Activated T-helper 9 cell treated with anti-CD3 and anti-CD28 coated beads, Interleukin-2, amount 50 U/mL, for 16 hours (primary cell): ENCODE data around the gene FUT8.
"Not testable (repeated sequence)": the region's sequence is repeated elsewhere in the genome, so short reads cannot be mapped to it uniquely, and the experiment has no call there.

Source experiments
- DNase-seq: peaks from one replicate; pipeline ENCODE4 v3.0.0-alpha.2; 2020; ENCODE audit warnings: low read depth

The FUT8 gene

DNA sequence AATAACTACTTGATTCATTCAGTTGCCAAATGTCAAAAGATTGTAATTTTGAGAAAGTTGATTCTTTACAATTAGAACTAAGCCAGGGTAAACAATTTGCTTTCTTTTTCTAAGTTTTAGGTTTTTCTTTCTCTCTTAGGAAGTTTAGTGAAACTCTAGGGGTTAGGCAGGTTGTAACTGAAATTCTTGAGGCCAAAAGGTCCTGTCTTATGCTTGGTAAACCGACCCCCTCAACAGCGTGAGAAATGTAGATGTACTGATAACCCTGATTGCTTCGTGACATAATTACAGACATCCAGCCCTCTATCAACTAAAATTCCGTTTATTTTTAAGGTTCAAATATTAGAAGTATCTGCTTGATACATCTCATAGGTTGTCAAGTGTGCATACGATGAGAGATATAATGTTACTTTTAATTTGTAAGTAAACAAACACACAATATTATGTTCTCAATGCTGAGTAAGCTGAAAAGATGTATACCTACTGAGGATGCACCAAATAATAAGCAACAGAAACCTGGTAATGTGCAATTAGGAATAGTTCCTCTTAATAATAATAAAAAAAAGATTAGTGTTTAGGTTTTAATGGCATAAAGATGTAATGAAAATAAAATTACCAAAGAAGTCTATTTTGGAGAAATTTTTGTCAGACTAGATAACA, 7.2 kb downstream of the FUT8 start:
- no peak for DNase-seq

DNA sequence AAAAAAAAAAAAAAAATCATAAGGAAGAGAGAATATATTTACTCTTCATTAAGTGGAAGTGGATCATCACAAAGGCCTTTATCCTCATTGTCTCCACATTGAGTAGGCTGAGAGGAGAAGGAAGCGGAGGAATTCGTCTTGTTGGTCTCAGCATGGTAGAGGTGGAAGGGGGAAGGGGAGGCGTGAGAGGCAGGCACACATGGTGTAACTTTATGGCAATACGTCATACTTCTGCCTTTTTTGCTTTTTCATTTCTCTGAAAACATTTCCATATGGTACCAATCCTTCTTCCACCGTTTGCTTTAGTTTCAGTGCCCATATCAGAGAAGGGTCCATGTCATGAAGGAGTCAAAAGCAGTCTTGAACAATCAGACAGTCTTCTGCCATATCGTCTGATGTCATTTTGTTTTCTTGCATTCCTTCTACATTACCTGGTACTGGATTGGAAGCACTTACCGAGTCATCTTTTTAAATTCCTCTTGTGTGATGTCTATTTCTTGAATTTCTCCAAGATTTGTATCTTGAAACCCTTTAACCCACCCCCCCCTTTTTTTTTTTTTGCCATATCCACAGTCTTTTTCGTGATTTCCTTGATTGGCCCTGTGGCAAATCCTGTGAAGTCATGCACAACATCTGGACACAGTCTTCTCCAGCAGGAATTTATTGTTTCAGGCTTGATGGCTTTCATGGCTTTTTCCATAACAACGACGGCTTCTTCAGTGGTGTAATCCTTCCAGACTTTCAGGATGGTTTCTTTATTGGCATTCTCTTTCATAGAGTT, 8.9 kb downstream of the FUT8 start:
- DNase-seq: no peak

DNA sequence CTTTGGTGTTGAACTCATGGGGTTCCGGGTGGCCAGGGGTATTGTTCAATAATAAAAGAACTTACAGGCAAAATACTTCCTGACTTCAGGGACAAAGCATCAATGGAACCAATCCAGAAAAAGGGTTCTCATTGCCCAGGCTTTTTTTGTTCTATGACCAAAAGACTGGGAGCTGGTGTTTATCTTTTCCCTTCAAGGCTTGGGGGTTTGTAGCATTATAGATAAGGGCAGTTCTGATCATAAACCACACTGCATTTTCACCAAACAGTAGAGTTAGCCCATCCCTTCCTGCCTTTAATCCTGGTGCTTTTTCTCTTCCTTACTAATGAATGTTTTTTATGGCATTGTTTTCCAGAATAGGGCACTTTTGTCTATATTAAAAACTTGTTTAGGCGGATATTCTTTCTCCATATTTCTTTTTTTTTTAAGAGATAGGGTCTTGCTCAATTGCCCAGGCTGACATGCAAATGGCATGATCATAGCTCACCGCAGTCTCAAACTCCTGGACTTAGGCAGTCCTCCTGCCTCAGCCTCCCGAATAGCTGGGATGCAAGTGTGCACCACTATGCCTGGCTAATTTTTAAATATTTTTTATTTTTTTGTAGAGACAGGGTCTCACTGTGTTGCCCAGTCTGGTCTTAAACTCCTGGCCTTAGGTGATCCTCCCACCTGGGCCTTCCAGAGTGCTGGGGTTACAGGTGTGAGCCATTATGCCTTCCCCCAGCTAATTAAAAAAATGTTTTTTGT, 9.7 kb downstream of the FUT8 start:
- DNase-seq: no peak

DNA sequence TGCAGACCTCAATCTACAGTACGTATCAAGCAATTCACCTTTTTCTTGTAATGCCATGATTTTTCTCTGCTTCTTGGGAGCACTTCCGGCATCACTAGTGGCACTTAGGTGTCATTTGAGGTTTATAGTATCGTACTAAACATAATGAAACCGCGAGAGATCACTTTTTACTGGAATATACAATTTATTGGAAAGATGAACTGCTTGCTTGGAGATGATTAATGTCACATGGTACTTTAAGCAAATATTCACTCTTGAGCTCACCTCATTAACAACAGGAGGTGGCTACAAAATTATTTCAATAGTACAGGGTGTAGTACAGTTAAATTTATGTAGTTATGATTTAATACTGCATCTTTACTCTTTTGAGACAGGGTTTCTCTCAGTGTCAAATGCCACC, 11.5 kb downstream of the FUT8 start:
- no peak for DNase-seq

DNA sequence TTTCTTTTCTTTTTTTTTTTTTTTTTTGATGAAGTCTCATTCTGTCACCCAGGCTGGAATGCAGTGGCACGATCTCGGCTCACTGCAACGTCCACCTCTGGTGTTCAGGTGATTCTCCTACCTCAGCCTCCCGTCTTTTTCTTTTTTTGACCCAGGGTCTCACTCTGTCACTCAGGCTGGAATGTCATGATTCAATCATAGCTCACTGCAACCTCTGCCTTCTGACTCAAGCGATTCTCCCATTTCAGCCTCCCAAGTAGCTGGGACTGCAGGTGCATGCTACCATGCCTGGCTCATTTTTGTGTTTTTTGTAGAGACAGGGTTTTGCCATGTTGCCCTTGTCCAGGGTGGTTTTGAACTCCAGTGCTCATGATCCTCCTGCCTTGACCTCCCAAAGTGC, 12.0 kb downstream of the FUT8 start:
- DNase-seq: no peak

DNA sequence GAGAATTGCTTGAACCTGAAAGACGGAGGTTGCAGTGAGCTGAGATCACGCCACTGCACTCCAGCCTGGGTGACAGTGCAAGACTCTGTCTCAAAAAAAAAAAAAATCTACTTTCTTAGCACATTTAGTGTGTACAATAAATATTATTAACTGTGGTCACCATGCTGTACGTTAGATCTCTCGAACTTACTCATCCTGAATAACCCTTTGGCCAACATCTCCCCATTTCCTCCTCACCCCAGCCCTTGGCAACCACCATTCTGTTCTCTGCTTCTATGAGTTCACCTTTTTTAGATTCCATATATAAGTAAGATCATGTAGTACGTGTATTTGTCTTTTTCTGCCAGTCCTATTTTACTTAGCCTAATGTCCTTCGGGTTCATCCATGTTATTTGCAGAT, 13.4 kb downstream of the FUT8 start:
- DNase-seq: no peak

DNA sequence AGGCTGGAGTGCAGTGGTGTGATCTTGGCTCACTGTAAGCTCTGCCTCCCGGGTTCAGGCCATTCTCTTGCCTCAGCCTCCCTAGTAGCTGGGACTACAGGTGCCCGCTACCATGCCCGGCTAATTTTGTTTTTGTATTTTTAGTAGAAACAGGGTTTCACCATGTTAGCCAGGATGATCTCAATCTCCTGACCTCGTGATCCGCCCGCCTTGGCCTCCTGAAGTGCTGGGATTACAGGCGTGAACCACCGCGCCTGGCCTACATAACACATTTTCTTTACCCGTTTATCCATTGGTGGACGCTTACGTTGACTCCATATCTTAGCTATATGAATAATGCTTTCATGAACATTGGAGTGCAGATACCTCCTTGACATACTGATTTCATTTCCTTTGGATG, 14.4 kb downstream of the FUT8 start:
- DNase-seq: not testable (repeated sequence)

DNA sequence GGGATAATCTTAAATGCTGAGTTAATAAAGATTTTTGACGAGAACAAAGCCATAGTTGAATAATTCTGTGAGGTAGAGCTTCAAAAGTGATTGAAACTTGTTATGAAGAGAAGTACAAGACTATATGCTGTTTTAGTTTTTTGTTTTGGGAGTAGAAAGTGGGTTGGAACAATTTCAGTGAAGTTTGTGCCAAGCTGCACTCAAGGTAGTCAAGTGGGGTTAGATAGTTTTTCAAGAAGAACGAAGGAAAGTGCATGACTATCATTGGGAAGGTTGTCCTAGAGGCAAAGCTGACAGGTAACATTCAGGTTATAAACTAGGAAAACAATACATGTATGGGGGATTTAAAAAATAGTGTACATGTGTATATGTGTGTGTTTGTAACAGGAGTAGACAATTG, 16.2 kb downstream of the FUT8 start:
- DNase-seq: no peak

DNA sequence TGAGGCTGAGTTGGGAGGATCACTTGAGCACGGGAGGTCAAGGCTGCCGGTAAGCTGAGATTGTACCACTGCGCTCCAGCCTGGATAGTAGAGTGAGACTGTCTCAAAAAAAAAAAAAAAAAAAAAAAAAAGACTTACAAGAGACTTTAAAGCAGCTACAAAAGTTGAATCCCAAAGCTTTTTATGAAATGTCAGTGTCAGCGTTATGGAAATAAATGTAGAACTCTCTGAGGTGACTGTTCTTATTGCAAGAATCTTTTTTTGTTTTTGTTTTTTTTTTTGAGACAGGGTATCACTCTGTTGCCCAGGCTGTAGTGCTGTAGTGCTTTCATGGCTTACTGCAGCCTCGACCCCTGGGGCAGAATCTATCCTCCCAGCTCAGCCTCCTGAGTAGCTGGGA, 17.2 kb downstream of the FUT8 start:
- no peak for DNase-seq

DNA sequence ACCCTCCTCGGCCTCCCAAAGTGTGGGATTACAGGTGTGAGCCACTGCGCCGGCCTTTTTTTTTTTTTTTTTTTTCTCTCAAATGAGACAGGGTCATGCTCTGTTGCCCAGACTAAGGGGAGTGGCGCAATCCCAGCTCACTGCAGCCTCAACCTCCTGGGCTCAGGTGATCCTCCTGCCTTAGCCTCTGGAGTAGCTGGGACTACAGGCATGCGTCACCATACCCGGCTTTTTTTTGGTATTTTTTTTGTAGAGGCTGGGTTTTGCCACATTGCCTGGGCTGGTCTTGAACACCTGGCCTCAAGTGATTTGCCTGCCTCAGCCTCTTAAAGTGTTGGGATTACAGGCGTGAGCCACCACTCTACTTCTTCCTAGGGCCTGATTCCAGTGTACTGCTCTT, 18.7 kb downstream of the FUT8 start:
- no peak for DNase-seq

DNA sequence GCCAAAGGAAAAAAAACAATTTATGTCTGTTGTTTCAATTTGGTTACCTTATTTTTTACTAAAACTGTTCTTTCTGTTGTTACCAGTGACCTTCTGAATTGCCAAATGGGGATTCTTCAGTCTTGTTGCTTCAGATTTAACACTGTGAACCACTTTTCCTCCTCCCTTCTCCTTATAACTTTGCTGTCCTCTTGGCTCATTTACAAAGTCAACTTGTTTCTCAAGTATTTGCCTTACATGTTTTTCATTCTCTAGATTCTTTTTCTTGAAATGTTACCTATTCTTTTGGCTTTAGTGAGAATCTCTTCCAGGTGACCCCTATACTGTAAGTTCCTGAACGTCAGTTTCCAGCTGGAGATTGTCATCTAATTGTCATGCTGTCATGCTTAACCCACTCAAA, 19.4 kb downstream of the FUT8 start:
- no peak for DNase-seq

DNA sequence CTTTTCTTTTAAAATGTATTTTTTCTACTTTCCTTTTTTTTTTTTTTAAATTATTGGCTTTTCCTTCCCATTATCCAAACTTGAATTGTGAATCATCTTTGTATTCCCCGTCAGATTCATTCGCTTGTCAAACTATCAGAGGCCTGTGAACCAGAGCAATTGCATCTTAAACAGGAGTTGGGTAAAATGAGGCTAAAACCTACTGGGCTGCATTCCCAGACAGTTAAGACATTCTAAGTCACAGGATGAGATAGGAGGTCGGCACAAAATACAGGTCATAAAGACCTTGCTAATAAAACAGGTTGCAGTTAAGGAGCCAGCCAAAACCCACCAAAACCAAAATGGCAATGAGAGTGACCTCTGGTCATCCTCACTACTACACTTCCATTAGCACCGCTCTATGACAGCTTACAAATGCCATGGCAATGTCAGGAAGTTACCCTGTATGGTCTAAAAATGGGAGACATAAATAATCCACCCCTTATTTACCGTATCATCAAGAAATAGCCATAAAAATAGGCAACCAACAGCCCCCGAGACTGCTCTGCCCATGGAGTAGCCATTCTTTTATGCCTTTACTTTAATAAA, 19.9 kb downstream of the FUT8 start:
- DNase-seq: no peak

DNA sequence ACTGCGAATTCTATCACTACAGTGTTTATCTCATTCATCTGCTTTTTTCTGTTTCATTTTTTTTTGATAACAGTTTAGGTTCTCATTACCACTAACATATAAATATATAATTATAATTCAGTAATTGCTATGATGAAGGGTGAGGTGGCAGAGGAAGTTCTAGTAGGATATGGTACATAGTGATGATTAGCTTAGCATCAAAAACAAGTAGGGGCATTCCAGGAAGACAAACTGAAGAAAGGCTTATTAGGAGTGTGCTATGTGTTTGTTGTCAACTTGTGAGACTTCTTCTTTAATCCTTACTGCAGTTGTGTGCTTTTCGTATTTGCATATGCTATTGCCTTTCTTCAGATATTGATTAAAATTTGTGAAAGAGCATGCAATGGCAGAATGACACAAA, 20.6 kb downstream of the FUT8 start:
- DNase-seq: no peak

DNA sequence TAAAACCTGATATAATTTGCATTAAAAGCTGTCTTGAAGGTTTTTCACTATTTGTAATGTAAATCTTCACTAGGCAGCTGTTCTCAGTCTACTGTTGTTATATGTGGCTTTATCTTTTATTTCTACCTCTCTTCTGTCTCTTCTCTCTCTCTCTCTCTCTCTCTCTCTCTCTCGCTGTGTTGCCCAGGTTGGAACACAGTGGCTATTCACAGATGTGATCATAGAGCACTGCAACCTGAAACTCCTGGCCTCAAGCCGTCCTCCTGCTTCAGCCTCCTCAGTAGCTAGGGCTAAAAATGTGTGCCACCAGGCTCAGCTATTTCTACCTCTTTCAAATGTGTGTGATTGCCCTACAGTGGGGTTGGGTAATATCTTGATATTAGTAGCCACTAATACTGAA, 21.1 kb downstream of the FUT8 start:
- no peak for DNase-seq

DNA sequence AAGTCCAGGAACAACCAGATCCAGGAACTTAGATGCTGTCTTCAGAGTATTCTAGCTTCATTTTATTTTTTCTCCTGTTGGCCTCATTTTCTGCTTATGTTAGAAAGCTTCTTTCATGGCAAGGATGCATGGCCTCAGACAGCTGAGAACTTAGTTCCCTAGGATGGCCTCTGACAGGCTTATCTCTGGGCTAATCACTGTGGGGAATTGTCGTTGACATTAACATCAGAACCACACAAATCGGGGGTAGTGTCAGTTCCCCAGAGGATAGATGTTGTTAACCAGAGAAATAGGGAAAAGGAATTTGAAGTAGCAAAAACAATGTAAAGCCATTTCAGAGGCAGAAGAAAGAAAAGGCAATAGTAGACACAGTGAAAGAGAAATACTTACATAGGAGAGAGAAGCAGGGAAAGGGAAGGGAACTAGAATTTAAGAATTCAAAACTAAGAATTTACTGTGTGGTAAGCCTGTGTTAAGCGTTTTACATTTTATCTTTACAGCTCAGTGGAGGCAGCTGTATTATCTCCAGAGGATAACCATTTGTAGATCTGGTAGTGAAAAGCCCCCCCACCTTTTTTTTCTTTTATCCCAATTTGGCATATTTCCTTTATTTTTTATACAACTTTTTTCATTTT, 21.8 kb downstream of the FUT8 start:
- no peak for DNase-seq

DNA sequence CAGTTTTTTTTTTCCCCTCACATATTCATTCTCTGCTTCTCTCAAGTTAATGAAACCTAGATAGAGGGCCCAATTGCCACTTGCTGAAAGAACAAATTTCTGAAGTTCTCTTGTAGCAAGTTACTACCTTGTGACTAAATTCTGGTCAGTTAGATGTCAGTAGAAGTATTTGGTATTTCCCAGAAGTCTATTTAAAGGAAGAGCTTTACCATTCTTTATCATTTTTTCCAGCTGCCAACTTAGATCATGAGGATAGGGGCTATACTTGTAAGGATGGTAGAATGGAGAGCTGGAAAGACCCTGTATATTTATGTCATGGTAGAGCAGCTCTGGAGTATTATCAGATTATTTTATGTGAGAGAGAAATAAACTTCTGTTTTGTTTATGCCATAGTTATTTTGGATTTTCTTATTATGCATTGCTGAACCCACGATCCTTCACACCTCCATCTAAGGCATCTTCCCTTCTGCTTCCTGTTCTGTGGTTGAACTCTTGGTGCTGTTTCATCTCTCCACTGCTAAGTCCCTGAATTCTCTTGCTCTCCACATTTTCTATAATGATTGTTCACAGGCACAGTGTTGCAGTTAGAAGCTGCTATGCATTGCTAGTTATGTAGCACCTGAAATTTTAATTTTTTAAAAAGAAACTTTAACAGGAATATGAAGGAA, 25.9 kb downstream of the FUT8 start:
- no peak for DNase-seq

DNA sequence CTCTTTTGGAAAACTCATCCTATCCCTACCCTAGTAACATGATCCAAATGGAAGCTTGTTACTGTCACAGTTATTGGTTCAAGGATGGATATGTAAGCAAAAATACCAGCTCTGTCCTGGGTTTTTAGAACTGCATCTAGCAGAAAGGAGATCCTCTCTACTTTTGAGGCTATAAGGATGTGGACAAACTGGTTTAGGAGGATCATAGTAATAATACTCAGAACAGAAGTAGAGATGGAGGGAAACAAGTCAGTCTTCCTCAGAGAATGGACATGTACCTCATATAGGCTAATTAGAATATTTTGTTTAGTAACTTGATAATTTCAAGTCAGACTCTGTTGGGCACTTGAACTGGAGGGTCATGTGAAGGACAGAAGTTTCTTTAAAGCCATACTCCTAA, 26.6 kb downstream of the FUT8 start:
- DNase-seq: no peak

DNA sequence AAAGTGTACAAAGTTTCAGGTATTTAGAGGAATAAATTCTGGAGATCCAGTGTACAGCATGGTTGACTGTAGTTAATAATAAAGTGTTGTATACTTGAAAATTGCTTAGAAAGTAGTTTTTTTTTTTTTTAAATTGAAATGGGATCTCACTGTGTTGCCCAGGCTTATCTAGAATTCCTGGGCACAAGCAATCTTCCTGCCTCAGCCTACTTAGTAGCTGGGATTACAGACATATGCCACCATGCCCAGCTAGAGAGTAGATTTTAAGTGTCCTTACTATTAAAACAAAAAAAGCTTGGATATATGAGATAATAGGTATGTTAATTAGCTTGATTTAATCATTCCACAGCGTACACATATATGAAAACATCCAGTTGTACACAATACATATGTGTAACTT, 27.7 kb downstream of the FUT8 start:
- DNase-seq: no peak

DNA sequence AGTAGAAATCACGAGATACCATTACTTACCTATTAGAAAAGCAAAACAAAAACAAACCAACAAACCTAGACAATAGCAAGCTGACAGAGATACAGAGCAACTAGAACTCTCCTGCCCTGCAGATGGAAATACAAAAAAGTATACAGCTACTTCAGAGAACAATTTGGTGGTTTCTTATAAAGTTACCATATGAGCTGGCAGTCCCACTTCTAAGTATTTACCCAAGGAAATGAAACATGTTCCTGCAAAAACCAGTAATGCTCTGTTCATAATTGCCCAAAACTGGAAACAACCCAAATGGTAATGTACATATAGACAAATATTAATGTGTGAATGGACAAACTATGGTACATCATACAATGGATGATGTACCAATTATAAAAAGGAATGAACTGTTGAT, 31.7 kb downstream of the FUT8 start:
- DNase-seq: no peak

DNA sequence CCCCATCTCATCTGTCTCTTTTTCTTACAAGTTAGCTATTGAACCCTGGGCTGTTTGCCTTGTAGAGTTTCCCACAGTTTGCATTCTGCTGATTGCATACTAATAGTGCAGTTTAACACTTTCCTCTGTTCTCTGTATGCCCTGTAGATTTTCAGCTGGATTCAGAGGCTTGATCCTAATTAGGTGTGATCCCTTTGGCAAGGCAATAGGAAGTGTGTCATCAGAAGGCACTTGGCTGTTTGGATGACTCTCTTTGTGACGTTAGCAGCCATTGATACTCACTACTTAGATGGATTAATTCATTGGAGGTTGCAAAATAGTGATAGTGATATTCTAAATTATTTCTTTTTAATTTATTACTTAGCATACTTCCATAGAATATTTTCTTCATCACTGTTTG, 33.6 kb downstream of the FUT8 start:
- DNase-seq: no peak

DNA sequence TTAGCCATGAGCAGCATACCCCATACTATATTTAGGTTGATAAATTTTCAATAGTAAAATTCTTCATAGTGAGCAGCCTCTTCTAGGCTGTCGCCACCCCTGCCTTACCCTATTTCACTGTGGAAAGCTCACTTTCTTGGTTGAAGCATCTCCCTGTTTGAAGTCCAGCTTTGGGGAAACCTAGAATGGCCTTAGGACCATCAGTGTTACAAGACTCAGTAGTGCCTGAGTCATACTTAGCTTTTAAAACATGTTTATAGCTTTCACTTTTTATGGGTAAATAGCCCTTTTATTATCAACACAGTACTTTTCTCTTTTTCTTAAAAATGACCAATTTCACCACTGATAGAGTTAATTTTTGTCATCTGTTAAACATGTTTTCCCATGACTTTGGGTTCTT, 37.1 kb downstream of the FUT8 start:
- DNase-seq: no peak
